OCI-M2 (cell line): ENCODE results near the gene GSTT2B.
"Not testable (repeated sequence)": the region's sequence is repeated elsewhere in the genome, so short reads cannot be mapped to it uniquely, and the experiment has no call there.

Experiments
- DNase-seq: peaks from one replicate; lab custom pipeline; 2025; ENCODE audit not compliant: unreplicated experiment; lab: John Stamatoyannopoulos, UW

GSTT2B gene

GRCh38 chr22:23949764-23950163 is 11.2 kb downstream of the GSTT2B start:
- not testable (repeated sequence) for DNase-seq

- not testable (repeated sequence) for DNase-seq
Observed at GRCh38 chr22:23947391-23947790, 13.6 kb downstream of the GSTT2B start.

GRCh38 chr22:23940166-23940565 is 20.8 kb downstream of the GSTT2B start:
- DNase-seq = not testable (repeated sequence)

- no peak for DNase-seq
Observed at GRCh38 chr22:23939017-23939357, 22.0 kb downstream of the GSTT2B start.

- no peak for DNase-seq
Observed at GRCh38 chr22:23938328-23939016, 22.5 kb downstream of the GSTT2B start.

- DNase-seq = no peak
Observed at GRCh38 chr22:23926561-23926960, 34.4 kb downstream of the GSTT2B start.

- DNase-seq = no peak
Observed at GRCh38 chr22:23925020-23925606, 35.9 kb downstream of the GSTT2B start.

GRCh38 chr22:23922921-23923320 is 38.1 kb downstream of the GSTT2B start:
- DNase-seq = no peak

- DNase-seq = not testable (repeated sequence)
Observed at GRCh38 chr22:23921586-23922201, 39.3 kb downstream of the GSTT2B start.

- not testable (repeated sequence) for DNase-seq
Observed at GRCh38 chr22:23920267-23920611, 40.8 kb downstream of the GSTT2B start.

- no peak for DNase-seq
Observed at GRCh38 chr22:23915290-23915689, 45.7 kb downstream of the GSTT2B start.

GRCh38 chr22:23913661-23914353 is 47.2 kb downstream of the GSTT2B start:
- peak; percentile 81 for DNase-seq

GRCh38 chr22:23913306-23913660 is 47.7 kb downstream of the GSTT2B start:
- DNase-seq = no peak

GRCh38 chr22:23912293-23912903 is 48.6 kb downstream of the GSTT2B start:
- no peak for DNase-seq

GRCh38 chr22:23911318-23911980 is 49.5 kb downstream of the GSTT2B start:
- DNase-seq = no peak

GRCh38 chr22:23910496-23911190 is 50.4 kb downstream of the GSTT2B start:
- DNase-seq = no peak

- DNase-seq = no peak
Observed at GRCh38 chr22:23909296-23909898, 51.6 kb downstream of the GSTT2B start.

GRCh38 chr22:23908587-23909205 is 52.3 kb downstream of the GSTT2B start:
- no peak for DNase-seq

GRCh38 chr22:23907423-23907822 is 53.6 kb downstream of the GSTT2B start:
- not testable (repeated sequence) for DNase-seq
